ENCODE results near the gene KIF16B. TPM values are rescaled to one million over a fixed set of nuclear protein-coding genes. Genes with fewer than 3 reads are reported as not detected.

Gene KIF16B
- total and polyA plus RNA-seq, 2 donors (not counting 3 experiments of a cell fraction or from before 2014, with no cell fraction given), result 2.9 to 8.8 TPM

- ChIA-PET CTCF (interaction anchor here (0.9 kb wide), 1 partner anchor 9 kb away, joined by 3 read pairs; no protein-coding TSS in a partner anchor), POLR2A (no interaction called here)
- Histone ChIP-seq H3K4me2 (ENCODE audit: insufficient read depth, low read length) (no peak overlapping the region), H3K4me3 (replicated peaks in 1 of 3; ENCODE audit: insufficient read depth in 1 of 3, low read depth in 1 of 3, low read length in 3 of 3) (no peak overlapping the region), H3K9ac (replicated peaks; ENCODE audit: extremely low read depth, insufficient read depth, low read length) (no peak overlapping the region), H2AFZ (ENCODE audit: low read depth, low read length) (no peak overlapping the region), H3K27ac (ENCODE audit: insufficient read depth, low read depth, low read length) (no peak overlapping the region), H3K27me3 (ENCODE audit: control insufficient read depth in 2 of 2, insufficient read depth in 2 of 2, low read length in 2 of 2) (no peaks in the 10 kb centered on the region), H3K9me3 (replicated peaks; ENCODE audit: control insufficient read depth, insufficient read depth, low read length) (no peaks in the 10 kb centered on the region), H3K36me3 (ENCODE audit: control insufficient read depth in 2 of 2, extremely low read depth in 1 of 2, insufficient read depth in 2 of 2, low read length in 2 of 2) (peaks cover 0 to 2% of the 10 kb centered on the region in 2 experiments), H3K79me2 (ENCODE audit: control insufficient read depth, insufficient read depth, low read length) (no peaks in the 10 kb centered on the region), H3K9me1 (replicated peaks; ENCODE audit: control insufficient read depth, extremely low read depth, insufficient read depth, low read length) (no peaks in the 10 kb centered on the region), H4K20me1 (replicated peaks; ENCODE audit: control insufficient read depth, extremely low read depth, insufficient read depth, low read length) (no peaks in the 10 kb centered on the region), H3K4me1 (ENCODE audit: control insufficient read depth, extremely low read depth, insufficient read depth, low read length) (no peaks in the 10 kb centered on the region)
- no TSS peak for BruUV-seq (replicated peaks)
- dilution Hi-C loops (cut with MboI; ENCODE audit: extremely low pct_ligation_motif_present, low sequenced_read_pairs), result no loop called here
- TF ChIP-seq POLR2A (IDR thresholded peaks at IDR 0.05; ENCODE audit: low read depth, low read length), result no peak
- TF ChIP-seq JUN (IDR thresholded peaks at IDR 0.05; ENCODE audit: borderline replicate concordance, insufficient read depth, insufficient read length, low read depth), result no peak
- FAIRE-seq, result no peak
- DNase-seq (ENCODE audit: low read depth, low spot score), result no peak
- intact Hi-C loops (cut with micrococcal nuclease), result no loop called here
These were observed 87.8 kb downstream of the KIF16B start for GRCh38 chr20:16485401-16485800.

- no peaks in the 10 kb centered on the region for H3K27me3 ChIP-seq (ENCODE audit: control insufficient read depth in 2 of 2, insufficient read depth in 2 of 2, low read length in 2 of 2)
- H3K9ac ChIP-seq (replicated peaks; ENCODE audit: extremely low read depth, insufficient read depth, low read length), result no peak overlapping the region
- ChIA-PET CTCF (no interaction called here), POLR2A (no interaction called here)
- no peaks in the 10 kb centered on the region for H3K9me3 ChIP-seq (replicated peaks; ENCODE audit: control insufficient read depth, insufficient read depth, low read length)
- DNase-seq (ENCODE audit: low read depth, low spot score) (no peak), FAIRE-seq (no peak)
- dilution Hi-C loops (cut with MboI; ENCODE audit: extremely low pct_ligation_motif_present, low sequenced_read_pairs) (no loop called here), intact Hi-C loops (cut with micrococcal nuclease) (no loop called here)
- no peaks in the 10 kb centered on the region for H3K79me2 ChIP-seq (ENCODE audit: control insufficient read depth, insufficient read depth, low read length)
- no peak for TF ChIP-seq JUN (IDR thresholded peaks at IDR 0.05; ENCODE audit: borderline replicate concordance, insufficient read depth, insufficient read length, low read depth)
- no peak for TF ChIP-seq POLR2AphosphoS5 (IDR thresholded peaks at IDR 0.05; ENCODE audit: insufficient read depth, low read depth, low read length)
- TF ChIP-seq CTCF (IDR thresholded peaks at IDR 0.05; ENCODE audit: extremely low read depth in 1 of 2, insufficient read depth in 1 of 2, low read depth in 1 of 2, low read length in 2 of 2), result no peak
- no peak for TF ChIP-seq GATA2 (IDR thresholded peaks at IDR 0.05; ENCODE audit: insufficient read depth, insufficient read length, low read depth, low read length)
- TF ChIP-seq MYC (IDR thresholded peaks at IDR 0.05; ENCODE audit: low read depth, low read length), result no peak
- no peak for TF ChIP-seq FOS (IDR thresholded peaks at IDR 0.05; ENCODE audit: borderline replicate concordance, insufficient read depth, low read length)
- TF ChIP-seq EZH2 (IDR thresholded peaks at IDR 0.05; ENCODE audit: borderline replicate concordance, low read depth, low read length, severe bottlenecking), result no peak
- TF ChIP-seq POLR2A (IDR thresholded peaks at IDR 0.05; ENCODE audit: low read depth, low read length), result no peak
- TF ChIP-seq MAX (IDR thresholded peaks at IDR 0.05; ENCODE audit: insufficient read depth, insufficient read length), result no peak
- H3K4me1 ChIP-seq (ENCODE audit: control insufficient read depth, extremely low read depth, insufficient read depth, low read length), result no peaks in the 10 kb centered on the region
- H2AFZ ChIP-seq (ENCODE audit: low read depth, low read length), result no peak overlapping the region
- H3K27ac ChIP-seq (ENCODE audit: insufficient read depth, low read depth, low read length), result no peak overlapping the region
- no peaks in the 10 kb centered on the region for H3K36me3 ChIP-seq (ENCODE audit: control insufficient read depth in 2 of 2, extremely low read depth in 1 of 2, insufficient read depth in 2 of 2, low read length in 2 of 2)
- no peaks in the 10 kb centered on the region for H3K9me1 ChIP-seq (replicated peaks; ENCODE audit: control insufficient read depth, extremely low read depth, insufficient read depth, low read length)
- H3K4me2 ChIP-seq (ENCODE audit: insufficient read depth, low read length), result no peak overlapping the region
- H3K4me3 ChIP-seq (replicated peaks in 1 of 3; ENCODE audit: insufficient read depth in 1 of 3, low read depth in 1 of 3, low read length in 3 of 3), result no peak overlapping the region
- no peaks in the 10 kb centered on the region for H4K20me1 ChIP-seq (replicated peaks; ENCODE audit: control insufficient read depth, extremely low read depth, insufficient read depth, low read length)
- BruUV-seq (replicated peaks), result no TSS peak
These were observed 90.2 kb downstream of the KIF16B start for GRCh38 chr20:16483024-16483423.
